ENCODE data around the gene NPTX1.

The NPTX1 gene

DNA sequence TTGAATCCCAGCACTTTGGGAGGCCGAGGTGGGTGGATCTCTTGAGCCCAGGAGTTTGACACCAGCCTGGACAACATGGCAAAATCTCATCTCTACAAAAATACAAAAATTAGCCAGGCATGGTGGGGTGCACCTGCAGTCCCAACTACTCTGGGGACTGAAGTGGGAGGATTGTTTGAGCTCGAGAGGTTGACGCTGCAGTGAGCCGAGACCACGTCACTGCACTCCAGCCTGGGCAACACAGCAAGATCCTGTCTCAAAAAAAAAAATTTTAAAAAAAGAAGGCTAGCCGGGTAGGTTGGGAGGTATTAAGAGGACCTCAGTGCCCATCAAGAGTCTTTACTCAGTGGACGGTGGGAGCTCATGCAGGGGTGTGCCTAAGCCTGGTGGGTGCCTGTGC, 3.8 kb upstream of the NPTX1 start:
- TF ChIP-seq CTCF (IDR thresholded peaks at IDR 0.05; ENCODE audit: low read depth, low read length) = no peak
- DNase-seq (ENCODE audit: low read depth in 2 of 2) = no peak
- no peak overlapping the region for H3K4me3 ChIP-seq (replicated peaks in 1 of 2; ENCODE audit: low read depth in 2 of 2, low read length in 2 of 2)

- TF ChIP-seq CTCF (IDR thresholded peaks at IDR 0.05; ENCODE audit: low read depth, low read length) = no peak
- DNase-seq (ENCODE audit: low read depth in 2 of 2) = no peak
- no peak overlapping the region for H3K4me3 ChIP-seq (replicated peaks in 1 of 2; ENCODE audit: low read depth in 2 of 2, low read length in 2 of 2)
Observed at GRCh38 chr17:80479246-80479566, 2.8 kb upstream of the NPTX1 start.

GRCh38 chr17:80478487-80479245, 2.3 kb upstream of the NPTX1 start:
- H3K4me3 ChIP-seq (replicated peaks in 1 of 2; ENCODE audit: low read depth in 2 of 2, low read length in 2 of 2) = peak overlapping the region in 1 of 2 donors; percentile 21
- no peak for DNase-seq (ENCODE audit: low read depth in 2 of 2)
- TF ChIP-seq CTCF (IDR thresholded peaks at IDR 0.05; ENCODE audit: low read depth, low read length) = no peak

GRCh38 chr17:80477647-80478478, 1.5 kb upstream of the NPTX1 start:
- DNase-seq (ENCODE audit: low read depth in 2 of 2) = peak; percentile 52 to 59
- TF ChIP-seq CTCF (IDR thresholded peaks at IDR 0.05; ENCODE audit: low read depth, low read length) = peak; percentile 56
- H3K4me3 ChIP-seq (replicated peaks in 1 of 2; ENCODE audit: low read depth in 2 of 2, low read length in 2 of 2) = peak overlapping the region in 1 of 2 donors; percentile 21

DNA sequence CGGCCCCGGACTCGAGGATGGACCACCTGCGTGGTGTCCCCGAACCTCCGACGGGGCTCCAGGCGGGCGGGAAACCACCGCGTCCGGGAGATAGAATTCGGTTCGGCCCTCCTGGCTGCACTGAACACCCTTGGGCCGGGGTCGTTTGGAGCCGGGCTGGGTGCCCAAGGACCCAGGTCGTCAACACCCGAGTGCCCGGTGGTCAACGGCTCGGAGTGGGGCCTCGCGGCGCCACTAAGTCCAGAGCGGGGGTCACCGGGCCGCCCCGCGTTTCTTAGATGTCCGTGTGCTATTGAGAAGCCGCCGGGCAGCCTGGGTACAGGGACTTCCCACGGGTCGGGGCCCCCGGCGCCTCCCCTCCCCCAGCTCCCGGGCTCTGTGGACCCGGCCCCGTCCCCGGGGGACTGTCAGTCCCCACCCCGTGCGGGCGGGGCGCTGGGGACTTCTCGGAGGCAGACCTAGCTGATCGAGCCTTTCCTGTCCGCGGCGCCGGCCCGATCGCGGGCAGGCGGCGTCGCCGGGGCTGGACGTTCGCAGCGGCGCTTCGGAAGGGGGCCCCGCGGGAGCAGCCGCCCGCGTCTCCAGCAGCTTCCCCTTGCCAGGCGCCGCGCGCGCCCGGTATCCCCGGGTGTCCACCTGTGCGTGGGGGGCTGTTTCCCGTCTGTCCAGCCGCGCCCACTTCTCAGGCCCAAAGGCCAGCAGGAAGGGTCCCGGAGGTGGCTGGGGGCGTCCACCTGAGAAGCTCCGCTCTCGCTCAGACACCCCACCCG, 655 bp upstream of the NPTX1 start:
- peak overlapping the region; percentile 3 to 45 for H3K4me3 ChIP-seq (replicated peaks in 1 of 2; ENCODE audit: low read depth in 2 of 2, low read length in 2 of 2)
- DNase-seq (ENCODE audit: low read depth in 2 of 2) = no peak
- no peak for TF ChIP-seq CTCF (IDR thresholded peaks at IDR 0.05; ENCODE audit: low read depth, low read length)

GRCh38 chr17:80474961-80475909, 1.2 kb downstream of the NPTX1 start:
- H3K4me3 ChIP-seq (replicated peaks in 1 of 2; ENCODE audit: low read depth in 2 of 2, low read length in 2 of 2) = peak overlapping the region in 1 of 2 donors; percentile 46
- no peak for TF ChIP-seq CTCF (IDR thresholded peaks at IDR 0.05; ENCODE audit: low read depth, low read length)
- DNase-seq (ENCODE audit: low read depth in 2 of 2) = no peak

Data from cardiac fibroblast (primary cell).